ENCODE results near the gene KRTAP4-5.
"Not testable (repeated sequence)": the region's sequence is repeated elsewhere in the genome, so short reads cannot be mapped to it uniquely, and the experiment has no call there.

The KRTAP4-5 gene

DNA sequence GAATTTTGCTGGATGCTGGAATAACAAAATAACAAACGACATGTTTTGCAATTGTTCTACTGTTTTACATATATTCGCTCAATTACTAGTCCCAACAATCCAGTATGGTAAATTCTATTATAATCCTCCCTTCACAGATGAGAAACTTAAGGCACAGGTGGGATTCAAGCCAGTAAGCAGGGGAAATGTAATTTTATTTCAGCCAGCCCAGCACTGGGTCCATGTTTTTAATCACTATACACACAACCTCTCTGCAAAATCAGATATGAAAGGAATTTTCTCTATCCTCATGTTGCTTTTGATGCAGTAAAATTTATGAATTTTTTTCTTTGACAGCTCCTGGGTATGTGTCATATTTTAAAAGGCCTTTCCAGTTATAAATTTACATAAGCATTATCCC, 4.4 kb downstream of the KRTAP4-5 start:
- no peak for DNase-seq

DNA sequence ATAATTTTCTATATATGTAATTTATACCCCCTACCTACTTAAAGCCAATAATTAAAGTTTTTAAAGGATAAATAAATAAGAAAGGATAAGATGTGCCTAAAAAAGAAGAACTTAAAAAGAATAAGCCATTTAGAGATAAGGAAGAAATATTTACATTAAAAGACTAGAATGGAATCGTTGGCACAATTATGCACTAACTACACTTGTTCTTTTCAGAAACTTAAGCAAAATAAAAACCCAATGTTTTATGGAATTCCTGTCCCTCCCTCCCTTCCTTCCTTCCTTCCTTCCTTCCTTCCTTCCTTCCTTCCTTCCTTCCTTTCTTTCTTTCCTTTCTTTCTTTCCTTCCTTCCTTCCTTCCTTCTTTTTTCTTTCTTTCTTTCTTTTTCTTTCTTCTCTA, 4.8 kb downstream of the KRTAP4-5 start:
- no peak for DNase-seq

DNA sequence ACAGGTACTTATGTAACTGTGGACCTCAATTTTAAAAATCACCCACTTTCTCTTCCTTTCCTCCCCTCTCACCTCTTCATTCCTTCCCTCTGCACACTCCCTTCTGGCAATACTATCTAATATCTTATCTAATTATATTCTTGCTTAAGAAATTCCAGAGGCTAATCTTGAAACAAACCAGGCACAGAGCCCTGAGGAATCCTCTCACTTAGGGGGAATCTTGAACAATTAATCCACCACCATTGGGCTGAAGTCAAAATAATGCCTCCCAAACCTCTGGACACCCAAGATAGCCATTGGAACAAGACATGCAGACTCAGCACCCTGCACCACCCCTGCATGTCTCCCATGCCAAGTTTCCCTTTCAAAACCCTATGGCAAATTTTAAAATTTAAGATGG, 8.3 kb downstream of the KRTAP4-5 start:
- DNase-seq, result no peak

DNA sequence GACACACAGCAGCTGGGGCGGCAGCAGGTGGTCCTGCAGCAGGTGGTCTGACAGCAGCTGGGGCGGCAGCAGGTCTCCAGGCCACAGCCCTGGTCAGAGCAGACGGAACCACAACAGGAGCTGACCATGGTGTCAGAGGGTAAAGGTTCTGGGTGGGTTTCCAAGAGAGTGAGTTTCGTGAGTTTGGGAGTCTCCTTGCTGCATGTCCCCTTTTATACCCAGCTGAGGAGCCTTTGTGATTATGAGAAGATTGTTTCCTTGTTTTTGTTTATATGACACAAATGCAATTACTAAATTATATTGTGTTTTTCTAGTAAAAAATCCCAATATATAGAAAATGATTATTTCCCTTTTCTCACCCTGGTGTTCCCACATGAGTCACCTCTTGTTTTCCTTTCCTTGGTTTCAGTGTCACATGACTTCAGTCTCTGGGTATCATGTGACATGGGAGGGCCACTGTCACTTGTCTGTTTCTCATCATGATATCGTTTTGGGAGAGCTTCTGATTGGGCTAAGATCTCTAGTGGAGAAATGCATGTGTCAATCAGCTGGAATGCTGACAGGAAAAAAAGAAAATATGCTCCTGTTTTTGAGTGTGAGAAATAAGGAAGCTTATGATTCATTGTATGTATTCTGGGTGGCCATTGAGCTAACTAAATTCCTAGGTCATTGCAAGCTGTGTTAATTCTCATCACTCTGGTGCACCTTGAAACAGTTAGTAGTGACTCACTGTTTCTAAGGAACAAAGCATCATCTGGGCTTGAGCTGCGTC, 9.1 kb downstream of the KRTAP4-5 start, which contains the start of gene KRTAP4-6:
Gene KRTAP4-6, minus strand, starts transcription at position 185 of the 772 bp plus-strand sequence. Its CDS starts 57 bp downstream, at position 128.
- DNase-seq, result no peak

DNA sequence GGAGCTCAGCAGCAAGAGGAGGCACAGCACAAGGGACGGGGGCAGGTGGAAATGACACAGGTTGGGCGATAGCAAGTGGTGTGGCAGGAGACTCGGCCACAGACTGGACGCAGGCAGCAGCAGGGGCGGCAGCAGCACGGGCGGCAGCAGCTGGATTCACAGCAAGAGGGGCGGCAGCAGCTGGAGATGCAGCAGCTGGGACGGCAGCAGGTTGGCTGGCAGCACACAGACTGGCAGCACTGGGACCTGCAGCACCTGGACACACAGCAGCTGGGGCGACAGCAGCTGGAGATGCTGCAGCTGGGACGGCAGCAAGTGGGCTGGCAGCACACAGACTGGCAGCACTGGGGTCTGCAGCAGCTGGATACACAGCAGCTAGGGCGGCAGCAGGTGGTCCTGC, 9.8 kb downstream of the KRTAP4-5 start:
- DNase-seq, result not testable (repeated sequence)

DNA sequence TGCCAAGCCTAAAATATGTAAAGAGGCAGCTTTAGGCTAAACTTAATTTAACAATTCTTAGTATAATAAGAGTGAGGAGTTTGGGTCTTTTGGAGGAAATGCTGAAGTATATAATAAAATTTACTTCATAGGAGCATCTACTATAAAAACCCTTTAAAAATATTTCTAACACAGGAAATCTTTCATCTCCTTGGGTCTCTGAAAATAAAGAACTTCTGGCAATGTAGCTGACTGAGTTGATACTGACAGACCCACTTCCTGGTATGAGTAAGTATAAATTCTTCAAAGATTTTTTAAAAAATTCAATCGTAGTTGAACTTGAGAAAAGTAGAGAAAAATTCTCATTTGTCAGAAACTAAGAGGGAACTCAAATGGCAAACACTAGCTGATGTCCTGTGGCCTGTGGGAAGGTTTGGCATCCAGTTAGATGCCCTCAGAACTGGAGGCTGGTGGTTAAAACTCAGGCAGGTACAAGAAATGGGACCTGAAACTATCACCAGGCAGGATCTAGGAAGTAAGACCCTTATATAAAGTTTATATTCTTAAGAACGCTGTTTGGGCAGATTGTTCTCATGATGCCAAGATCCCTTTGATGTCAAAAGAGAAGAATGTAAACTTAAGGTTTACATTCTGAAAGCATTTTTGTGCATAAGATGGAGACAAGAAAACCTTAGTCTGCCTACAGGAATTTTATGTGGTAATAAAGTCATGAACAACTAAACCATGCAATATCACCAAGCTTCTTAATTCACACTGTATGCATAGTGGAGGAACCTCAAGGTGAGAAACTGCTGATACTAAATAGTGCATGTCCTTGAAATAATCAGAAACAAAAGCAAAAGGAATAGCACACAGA, 15.5 kb downstream of the KRTAP4-5 start:
- DNase-seq, result no peak

DNA sequence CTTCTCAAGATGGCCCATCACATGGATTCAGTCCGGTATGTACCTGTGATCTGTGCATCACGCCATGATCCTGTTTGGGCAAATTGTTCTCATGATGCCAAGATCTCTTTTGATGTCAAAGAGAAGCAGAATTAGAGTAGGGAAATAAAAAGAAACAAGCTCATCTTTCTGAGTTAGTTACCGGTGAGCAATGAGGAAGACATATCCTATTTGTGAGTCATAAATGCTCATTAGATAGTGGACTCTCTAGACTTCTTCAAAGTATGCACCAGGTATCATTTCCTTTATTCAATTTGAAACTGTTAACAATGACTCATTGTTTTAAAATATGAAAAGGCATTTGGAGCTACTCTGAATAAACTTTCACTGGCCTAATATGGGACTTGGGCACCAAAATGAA, 17.6 kb downstream of the KRTAP4-5 start:
- DNase-seq, result no peak

DNA sequence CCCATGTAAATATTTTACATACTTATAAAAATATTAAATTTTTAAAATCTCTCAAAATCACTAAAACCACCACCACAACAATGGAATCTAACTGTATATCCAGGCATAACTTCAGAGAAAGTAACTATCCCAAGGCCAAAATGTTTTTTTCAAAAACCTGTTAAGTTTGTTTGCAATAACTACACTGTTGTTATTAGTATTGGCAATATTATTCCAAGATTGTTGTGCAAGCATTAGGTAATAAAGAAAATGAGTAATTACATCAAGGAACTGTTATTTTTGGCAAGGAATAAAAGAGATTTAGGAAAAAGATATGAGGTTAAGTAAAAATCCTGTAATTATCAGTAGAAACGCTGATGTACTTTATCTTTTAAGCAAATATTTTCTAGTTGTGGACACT, 22.3 kb downstream of the KRTAP4-5 start:
- DNase-seq, result no peak

DNA sequence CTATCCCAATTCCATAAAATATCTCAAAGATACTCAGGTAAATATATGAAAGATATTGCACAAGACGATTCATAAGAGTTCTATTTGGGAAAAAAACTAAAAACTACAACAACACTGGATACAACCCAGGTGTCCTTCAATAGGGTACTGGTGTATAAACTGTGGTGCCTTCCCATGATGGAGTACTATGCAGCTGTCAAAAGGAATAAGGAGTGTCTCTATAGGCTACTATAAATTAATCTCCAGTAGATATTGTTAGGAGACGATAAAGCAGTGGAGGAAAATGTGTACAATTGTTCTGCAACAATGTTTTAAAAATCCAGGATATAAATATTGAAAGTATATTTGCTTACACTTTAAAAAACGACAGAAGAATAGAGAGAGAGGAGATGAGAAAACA, 23.2 kb downstream of the KRTAP4-5 start:
- no peak for DNase-seq

DNA sequence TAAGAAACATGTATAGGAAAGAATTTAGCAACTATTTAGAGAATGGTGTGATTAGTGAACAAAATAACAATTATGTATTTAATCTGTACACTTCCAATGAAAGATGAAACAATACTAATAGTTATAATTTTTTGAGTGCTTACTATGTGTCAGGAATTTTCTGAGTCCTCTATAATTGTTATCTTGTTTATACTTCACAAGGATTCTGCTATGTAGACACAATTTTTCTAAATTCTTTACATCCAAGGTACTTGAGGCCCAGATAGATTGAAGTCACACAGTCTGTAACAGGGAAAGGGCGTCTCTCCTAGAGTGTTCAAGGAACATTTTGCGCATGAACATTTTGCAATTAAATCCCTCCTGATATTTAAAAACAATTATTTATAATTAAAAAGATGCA, 24.6 kb downstream of the KRTAP4-5 start:
- no peak for DNase-seq

DNA sequence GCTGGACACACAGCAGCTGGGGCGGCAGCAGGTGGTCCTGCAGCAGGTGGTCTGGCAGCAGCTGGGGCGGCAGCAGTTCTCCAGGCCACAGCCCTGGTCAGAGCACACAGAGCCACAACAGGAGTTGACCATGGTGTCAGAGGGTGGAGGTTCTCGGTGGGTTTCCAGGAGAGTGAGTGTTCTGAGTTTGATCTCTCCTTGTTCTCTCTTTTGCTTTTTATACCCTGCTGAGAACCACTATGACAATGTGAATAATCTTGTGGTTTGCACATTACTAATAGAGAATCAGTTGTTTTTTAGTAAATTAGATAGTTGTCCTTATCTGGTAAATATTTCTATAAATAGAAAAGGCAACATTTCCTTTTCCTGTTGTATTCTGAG, 25.6 kb downstream of the KRTAP4-5 start, which contains the start of gene KRTAP4-12:
Gene KRTAP4-12, minus strand, starts transcription at position 192 of the 381 bp plus-strand sequence. Its CDS starts 60 bp downstream, at position 132.
- DNase-seq, result not testable (repeated sequence)

DNA sequence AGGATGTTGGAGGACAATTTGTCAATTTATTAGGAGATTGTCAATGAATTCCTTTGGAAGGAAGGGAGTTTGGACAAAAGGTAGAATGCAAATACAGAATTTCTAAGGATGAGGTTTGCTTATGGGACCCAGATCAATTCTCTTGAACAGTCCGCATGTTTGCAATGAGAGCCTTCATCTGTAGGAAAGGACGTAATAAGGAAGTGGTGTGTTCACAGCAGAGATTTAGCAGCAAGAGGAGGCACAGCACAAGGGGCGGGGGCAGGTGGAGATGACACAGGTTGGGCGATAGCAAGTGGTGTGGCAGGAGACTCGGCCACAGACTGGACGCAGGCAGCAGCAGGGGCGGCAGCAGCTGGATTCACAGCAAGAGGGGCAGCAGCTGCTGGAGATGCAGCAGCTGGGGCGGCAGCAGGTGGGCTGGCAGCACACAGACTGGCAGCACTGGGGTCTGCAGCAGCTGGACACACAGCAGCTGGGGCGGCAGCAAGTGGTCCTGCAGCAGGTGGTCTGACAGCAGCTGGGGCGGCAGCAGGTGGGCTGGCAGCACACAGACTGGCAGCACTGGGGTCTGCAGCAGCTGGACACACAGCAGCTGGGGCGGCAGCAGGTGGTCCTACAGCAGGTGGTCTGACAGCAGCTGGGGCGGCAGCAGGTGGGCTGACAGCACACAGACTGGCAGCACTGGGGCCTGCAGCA, 26.2 kb downstream of the KRTAP4-5 start:
- DNase-seq, result not testable (repeated sequence)

DNA sequence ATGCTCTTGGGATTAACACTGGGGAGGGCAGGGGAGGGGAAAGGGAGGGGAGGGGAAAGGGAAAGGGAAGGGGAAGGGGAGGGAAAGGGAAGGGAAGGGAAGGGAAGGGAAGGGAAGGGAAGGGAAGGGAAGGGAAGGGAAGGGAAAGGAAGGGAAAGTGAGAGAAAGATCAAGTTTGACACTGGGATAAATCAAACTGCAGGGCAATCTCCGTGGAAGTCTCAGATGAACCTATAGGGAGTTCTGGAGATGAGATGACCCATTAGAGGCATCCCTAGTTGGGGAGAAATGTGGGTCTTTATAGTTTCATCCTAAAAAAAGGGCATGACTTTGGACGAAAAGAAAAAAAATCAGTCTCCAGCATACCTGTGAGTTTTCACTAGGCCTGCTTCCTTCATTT, 27.9 kb downstream of the KRTAP4-5 start:
- DNase-seq, result no peak

DNA sequence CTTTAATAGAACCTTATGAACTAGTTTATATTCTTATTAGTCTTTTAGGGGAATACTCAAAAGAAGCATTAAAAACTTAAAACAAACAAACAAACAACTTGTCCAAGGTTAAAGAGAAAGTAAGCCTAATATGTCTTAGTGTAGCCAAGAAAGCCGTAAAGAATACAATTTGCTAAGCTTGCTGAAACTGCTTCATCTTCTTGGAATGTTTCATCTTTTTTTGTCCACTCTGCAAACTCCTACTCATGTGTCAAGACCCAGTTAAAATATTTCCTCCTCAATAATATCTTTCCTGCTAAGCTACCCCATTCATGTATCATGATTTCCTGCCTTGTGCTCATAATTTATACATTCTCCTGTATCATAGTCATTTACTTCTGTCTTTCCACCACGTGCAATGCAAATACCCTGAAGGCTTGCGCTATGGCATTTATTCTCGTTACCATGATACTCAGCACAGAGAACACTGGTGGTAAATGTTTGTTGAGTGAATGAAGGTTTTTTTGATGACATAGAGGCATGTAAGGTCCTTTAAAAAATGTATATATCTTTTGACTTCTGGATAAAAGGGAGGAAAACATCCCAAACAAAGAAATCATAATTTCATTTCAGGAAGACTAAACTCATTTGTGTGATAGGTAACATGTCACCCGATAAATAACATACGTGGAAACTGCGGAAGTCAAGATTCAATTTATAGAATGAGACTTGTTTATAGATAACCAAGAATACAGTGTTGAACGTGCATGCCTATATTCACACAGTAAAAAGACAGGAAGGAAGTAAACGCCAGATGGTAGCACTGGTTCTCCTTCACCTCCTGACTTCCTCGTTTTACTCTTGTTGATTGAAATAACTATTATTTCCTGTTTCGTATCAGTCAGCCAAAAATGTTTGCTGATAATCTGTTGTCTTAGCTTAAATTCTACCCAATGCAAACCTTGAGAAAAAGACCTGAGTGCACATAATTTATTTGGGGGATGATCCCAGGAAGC, 29.6 kb downstream of the KRTAP4-5 start:
- DNase-seq, result peak; percentile 21

DNA sequence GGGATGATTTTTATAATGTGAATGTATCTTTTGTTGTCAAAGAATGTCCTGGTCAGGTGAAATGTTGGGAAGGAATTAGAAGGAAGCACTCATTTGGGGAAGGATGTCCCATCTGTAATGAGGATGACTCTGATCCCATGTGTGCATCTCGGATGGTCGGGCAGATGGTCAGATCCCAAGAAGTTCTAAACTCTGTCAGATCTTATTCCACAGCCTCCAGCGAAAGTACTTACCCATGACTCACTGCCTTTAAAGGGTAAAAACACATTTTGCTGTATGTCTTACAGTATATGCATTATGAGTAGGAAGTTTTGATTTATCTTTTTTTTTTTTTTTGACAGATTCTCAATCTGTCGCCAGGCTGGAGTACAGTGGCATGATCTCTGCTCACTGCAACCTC, 30.9 kb downstream of the KRTAP4-5 start:
- no peak for DNase-seq

DNA sequence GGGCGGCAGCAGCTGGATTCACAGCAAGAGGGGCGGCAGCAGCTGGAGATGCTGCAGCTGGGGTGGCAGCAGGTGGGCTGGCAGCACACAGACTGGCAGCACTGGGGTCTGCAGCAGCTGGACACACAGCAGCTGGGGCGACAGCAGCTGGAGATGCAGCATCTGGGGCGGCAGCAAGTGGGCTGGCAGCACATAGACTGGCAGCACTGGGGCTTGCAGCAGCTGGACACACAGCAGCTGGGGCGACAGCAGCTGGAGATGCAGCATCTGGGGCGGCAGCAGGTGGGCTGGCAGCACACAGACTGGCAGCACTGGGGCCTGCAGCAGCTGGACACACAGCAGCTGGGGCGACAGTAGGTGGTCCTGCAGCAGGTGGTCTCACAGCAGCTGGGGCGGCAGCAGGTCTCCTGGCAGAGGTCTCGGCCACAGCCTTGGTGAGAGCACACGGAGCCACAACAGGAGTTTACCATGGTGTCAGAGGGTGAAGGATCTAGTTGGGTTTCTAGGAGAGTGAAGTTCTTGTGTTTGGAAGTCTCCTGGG, 31.7 kb downstream of the KRTAP4-5 start, which contains the start of gene KRTAP4-11:
Gene KRTAP4-11, minus strand, starts transcription at position 528 of the 541 bp plus-strand sequence. Its CDS starts 58 bp downstream, at position 470.
- DNase-seq, result not testable (repeated sequence)

DNA sequence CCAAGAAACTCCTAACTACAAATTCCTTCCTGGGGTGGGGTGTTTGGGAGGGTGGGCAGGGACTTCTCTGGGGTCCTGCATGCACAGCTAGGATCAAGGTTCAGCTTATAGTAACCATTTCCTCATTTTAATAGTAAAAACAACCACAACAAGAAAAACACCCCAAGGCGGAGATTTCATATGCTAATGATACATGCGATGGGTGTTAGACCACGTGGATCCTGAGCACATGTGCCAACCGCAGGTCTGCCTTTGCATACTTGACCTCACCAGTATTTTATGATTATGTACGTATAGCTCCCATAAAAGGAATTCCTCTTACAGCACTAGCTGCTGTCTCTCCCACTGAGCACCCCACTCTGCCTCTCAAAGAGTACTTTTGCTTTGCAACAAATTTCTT, 33.3 kb downstream of the KRTAP4-5 start:
- DNase-seq, result no peak

DNA sequence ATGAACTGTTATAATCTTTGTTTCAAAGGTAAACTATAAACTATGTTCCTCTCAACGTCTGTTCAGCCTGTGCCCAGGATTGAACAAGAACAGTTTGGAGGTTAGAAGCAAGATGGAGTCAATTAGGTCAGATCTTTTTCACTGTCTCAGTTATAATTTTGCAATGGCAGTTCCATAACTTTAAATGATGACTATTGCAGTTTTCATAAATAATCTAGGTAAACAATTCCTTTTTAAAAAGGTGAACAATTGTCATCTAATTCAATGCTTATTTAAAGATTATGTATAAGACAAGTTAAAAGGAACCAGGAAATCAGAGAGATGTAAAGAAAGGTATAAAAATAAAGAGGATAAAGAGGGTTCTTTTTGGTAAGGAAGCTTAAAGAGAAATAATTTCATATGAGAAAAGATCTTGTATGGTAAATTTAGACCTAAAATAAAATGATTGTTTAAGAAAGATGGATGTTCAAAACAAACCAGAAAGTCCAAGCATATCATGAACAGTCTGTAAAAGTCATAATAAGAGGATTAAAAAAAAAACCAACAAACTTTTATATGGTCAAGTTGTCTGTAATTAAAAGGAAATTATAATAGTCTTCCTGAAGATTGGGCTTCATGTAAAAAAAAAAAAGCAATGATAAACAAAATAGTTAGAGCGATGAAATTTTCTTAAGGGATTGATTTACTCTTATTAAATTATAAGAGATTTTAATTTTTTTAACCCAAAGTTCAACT, 38.3 kb downstream of the KRTAP4-5 start:
- no peak for DNase-seq

DNA sequence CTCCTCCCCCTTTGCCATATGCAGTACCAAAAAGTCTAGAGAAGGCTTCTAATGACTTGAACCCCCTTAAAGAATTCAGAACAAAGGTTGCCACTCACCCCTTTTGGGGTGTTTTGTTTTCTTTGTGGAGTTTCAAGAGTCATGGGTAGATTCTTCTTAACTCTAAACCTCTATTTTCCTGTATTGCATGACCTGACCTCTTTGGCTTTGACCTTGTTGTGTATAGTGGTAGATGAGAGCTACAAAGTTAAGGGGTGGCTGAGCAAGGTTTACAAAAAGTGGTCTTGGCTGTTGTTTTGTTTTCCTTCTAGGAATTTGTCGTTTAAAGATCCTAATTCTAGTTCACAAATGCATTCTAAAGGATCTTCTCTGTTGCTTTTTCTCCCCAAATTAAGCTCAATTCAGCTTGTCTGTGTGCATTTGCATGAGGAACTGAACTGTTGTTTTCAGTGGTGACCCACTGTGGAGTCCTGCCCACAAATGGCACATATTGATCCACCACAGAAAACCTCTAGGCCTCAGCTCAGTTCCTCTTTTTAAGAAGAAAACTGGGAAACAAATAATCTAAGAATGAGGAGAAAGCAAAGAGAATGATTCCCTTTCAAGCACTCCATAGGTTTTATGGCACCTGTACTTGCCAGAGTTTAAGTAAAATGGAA, 40.8 kb downstream of the KRTAP4-5 start:
- not testable (repeated sequence) for DNase-seq

DNA sequence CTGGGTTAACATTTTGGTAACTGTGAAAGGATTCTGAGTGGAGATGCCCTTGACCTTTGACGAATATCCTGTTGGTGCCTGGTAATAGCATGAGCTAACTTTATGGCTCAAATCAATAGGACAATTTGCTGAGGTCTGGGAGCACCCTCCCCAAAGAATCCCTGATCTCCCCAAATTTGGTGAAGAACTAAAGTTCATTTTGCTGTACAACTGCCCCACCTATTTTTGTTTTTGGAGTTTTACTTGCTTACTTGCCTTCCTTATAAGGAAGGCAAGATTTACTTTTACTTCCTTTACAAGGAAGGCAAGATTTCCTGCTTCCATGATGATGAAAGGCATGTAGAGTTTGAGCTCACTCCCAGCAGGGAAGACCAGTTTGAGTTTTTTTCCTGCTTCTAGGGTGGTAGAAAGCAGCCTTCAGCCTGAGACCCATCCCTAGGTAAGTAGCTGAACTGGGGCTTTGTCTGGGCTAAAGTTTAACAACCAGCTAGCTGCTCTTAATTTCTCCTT, 41.6 kb downstream of the KRTAP4-5 start:
- no peak for DNase-seq
